HG03045 (cell line): ENCODE data around the gene ATP8A2.
"Not testable (repeated sequence)": the region's sequence is repeated elsewhere in the genome, so short reads cannot be mapped to it uniquely, and the experiment has no call there.

Experiments used
- ATAC-seq: cut with Tn5 transposase; IDR thresholded peaks from one replicate; pipeline ENCODE4 v1.9.1; 2021; ENCODE audit warnings: mild to moderate bottlenecking, moderate library complexity; ENCODE audit not compliant: unreplicated experiment

The ATP8A2 gene

DNA sequence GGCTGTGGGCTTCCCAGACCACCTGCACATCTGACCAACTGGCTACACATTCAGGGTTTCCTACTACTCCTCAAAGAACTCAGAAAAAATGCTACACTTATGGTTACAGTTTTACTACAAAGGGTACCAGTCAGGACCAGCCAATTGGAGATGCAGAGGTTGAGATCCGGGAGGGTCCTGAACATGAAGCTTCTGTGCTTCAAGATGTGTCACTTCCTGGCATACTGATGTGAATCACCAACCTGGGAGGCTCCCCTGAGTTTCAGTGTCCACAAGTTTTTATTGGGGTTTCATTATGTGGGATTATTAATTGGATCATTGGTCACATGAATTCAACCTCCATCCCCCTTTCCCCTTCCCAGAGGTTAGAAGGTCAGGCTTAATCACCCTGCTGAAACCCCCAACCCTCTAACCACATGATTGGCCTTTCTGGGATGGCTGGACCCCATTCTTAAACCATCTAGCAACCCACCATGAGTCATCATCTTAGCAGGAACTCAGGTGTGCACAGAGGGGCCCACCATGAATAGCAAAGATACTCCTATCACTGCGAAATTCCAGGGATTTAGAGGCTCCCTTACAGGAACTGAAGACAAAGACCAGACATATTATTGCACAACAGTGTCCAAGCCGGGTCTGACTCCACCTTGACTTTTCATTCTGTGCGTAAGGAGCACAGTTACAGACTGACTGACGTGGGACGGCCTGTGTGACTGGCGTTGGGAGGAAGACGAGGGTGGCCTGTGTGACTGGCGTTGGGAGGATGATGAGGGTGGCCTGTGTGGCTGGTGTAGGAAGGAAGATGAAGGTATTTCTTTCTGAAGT, 90.7 kb downstream of the ATP8A2 start:
- ATAC-seq, result no peak

- ATAC-seq, result no peak
These were observed 91.7 kb downstream of the ATP8A2 start for GRCh38 chr13:25463496-25463895.

DNA sequence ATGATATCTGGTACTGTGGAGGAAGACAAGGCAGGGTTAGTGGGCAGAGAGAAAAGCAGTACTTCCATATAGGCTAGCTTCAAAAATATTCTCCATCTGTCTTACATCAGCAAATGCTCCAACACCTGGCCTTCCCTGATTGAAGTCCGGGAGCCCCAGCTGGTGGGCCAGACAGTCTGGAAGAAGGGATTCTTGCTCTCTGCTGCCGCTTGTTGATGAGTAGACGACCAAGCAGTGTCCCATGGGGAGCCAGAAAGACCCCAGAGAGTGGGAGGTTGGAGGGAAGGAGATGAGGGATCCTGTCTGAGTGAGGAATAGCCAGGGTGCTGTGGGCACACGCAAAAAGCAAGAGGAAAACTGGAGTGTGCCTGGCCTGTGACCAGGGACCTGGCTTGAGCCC, 95.1 kb downstream of the ATP8A2 start:
- no peak for ATAC-seq

GRCh38 chr13:25468325-25469168, 96.8 kb downstream of the ATP8A2 start:
- ATAC-seq, result no peak

DNA sequence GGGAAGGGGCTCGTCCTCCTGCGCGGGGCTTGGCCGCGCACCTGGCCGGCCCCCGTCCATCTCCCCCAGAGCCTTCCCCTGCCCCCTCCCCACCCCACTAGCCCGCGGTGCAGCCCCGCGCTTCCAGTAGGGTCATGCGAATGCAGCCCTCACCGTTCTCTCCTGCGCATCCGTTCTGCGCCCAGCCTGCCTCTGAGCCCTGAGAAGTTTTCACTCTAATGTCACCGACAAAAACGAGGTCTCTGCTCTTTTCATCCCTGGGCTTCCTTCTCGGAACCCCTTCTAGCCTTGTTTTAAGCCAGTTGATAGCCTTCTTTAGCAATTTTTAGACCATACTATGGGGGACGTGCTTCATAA, 97.4 kb downstream of the ATP8A2 start:
- ATAC-seq, result no peak

- no peak for ATAC-seq
These were observed 102.1 kb downstream of the ATP8A2 start for GRCh38 chr13:25473864-25474263.

GRCh38 chr13:25478186-25478585, 106.4 kb downstream of the ATP8A2 start:
- ATAC-seq, result no peak

GRCh38 chr13:25489238-25489637, 117.5 kb downstream of the ATP8A2 start:
- ATAC-seq, result no peak

- no peak for ATAC-seq
These were observed 118.5 kb downstream of the ATP8A2 start for GRCh38 chr13:25490236-25490635.

- ATAC-seq, result no peak
These were observed 122.3 kb downstream of the ATP8A2 start for GRCh38 chr13:25493931-25494640.

DNA sequence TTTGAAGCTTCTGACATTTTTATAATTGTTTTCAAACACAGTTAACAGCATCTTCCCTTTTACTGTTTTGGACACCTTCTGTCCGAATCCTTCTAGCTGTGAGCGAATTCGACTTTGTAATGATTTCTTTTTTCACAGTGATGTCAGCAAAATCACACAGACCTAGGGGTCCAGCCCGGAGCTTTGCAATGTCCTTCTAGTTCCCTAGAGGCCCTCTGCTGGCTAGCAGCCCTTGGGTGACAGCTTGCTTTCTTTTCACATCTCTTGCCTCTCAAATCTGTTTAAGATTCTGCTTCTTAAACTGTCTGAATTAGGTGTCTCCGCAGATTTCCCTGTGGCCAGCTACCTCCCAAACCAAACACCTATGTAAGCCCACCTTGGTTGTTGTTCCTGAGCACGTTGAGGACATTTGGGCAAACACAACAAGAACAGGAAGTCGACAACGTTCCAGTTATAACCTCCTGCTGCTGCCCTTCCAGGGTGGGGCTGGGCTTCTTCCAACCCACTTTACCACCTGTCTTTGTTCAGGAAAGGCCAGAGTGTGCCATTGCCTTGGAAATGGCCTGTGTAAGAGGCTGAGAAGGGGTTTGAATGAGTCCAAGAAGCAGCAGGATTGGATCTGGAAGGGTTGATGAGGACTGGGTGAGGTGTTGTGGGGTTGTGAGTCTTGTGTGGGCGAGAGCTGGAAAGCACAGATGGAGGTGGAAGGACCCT, 123.1 kb downstream of the ATP8A2 start:
- no peak for ATAC-seq

DNA sequence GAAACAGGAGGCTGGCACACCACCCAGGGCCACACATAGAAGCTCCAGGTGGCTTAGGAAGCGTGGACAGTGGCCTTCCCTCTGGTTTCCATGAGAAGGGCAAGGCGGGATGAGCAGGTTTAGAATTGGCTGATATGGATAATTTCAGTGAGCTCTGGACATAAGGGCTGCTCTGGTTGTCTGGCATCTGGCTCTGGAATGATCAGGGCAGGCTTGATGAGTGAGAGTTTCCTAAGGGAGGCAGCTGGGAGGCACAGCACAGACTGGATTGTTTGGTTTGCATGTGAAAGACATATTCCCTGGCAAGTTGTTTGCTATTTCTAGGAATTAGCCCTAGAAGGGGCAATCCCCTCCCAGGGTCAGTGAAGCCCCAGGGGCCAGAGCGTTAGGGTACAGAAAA, 129.5 kb downstream of the ATP8A2 start:
- ATAC-seq, result no peak

GRCh38 chr13:25502031-25502430, 130.3 kb downstream of the ATP8A2 start:
- ATAC-seq, result no peak

DNA sequence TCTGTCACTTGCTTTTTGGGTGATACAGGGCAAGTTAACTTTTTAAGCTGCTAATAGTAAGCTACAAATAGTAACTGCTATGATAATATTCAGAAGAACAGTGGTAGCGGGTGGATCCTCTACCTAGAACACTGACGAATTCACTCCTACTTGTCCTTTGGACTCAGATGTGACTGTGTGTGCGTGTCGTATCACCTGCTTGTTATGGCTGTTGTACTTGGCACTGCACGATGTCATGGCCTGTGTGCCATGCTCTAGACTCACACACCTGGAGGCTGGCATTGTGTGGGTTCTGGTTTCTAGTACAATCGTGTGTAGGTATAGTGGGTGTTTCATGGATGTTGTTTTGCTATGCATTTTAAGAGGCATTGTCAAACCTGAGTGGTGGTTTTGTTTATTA, 130.8 kb downstream of the ATP8A2 start:
- ATAC-seq, result no peak

DNA sequence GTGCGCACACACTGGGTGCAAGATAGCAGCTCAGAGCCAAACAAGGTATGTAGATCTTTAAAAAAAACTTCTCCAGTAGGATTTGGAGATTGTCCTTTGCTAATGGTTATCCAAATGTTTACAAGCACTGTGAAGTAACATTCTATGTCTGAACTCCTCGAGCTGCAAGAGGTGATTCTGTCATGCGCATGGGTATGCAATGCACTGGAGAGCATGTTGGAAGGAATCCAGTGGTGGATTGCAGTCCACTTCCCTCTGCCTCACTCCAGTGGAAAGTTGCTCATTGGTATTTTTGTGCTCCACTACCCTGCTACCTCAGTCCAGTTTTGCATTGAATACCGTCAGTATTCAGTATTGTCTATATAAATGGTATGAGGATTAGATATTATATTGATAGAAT, 132.1 kb downstream of the ATP8A2 start:
- ATAC-seq, result no peak

DNA sequence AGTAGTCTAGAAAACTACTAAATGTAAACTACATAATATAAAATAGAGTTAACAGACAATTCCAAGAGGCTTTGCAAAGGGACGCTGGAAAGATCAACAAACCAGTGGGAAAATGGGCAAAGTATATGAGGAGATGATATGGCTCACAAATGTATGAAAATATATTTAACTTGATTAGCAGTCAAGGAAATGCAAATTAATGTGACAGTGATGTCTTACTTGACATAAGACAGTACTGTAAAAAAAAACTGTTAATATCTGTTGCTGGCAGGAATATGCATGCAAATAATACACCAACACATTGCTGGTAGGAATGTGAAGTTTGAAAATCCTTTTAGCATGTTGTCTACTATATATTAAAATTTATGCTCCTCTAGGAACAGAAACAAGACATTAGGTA, 136.1 kb downstream of the ATP8A2 start:
- ATAC-seq, result no peak

DNA sequence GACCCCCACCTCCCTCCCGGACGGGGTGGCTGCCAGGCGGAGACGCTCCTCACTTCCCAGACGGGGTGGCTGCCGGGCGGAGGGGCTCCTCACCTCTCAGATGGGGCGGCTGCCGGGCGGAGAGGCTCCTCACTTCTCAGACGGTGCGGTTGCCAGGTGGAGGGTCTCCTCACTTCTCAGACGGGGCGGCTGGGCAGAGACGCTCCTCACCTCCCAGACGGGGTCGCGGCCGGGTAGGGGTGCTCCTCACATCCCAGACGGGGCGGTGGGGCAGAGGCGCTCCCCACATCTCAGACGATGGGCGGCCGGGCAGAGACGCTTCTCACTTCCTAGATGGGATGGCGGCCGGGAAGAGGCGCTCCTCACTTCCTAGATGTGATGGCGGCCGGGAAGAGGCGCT, 141.3 kb downstream of the ATP8A2 start:
- not testable (repeated sequence) for ATAC-seq

GRCh38 chr13:25518441-25518840, 146.7 kb downstream of the ATP8A2 start:
- ATAC-seq, result no peak

- no peak for ATAC-seq
These were observed 154.1 kb downstream of the ATP8A2 start for GRCh38 chr13:25525884-25526283.

GRCh38 chr13:25528266-25528665, 156.5 kb downstream of the ATP8A2 start:
- ATAC-seq, result no peak

- ATAC-seq, result no peak
These were observed 157.7 kb downstream of the ATP8A2 start for GRCh38 chr13:25529425-25529824.
